ENCODE results near the gene GPR108.

- TF ChIP-seq CEBPB (IDR thresholded peaks at IDR 0.05) (no peak), TEAD4 (IDR thresholded peaks at IDR 0.05) (no peak), EP300 (IDR thresholded peaks at IDR 0.05; ENCODE audit: borderline replicate concordance) (no peak), EGR1 (IDR thresholded peaks at IDR 0.05) (no peak), RAD21 (IDR thresholded peaks at IDR 0.05; ENCODE audit: low read depth) (no peak), REST (IDR thresholded peaks at IDR 0.05; ENCODE audit: low read depth) (no peak), TAF1 (IDR thresholded peaks at IDR 0.05; ENCODE audit: low read depth) (no peak), YY1 (IDR thresholded peaks at IDR 0.05; ENCODE audit: low read depth) (no peak), FOXM1 (IDR thresholded peaks at IDR 0.05; ENCODE audit: borderline replicate concordance, low read depth) (no peak), NFIC (IDR thresholded peaks at IDR 0.05) (no peak), USF1 (IDR thresholded peaks at IDR 0.05) (no peak)
- TF ChIP-seq, protein P1, sequence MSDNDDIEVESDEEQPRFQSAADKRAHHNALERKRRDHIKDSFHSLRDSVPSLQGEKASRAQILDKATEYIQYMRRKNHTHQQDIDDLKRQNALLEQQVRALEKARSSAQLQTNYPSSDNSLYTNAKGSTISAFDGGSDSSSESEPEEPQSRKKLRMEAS (IDR thresholded peaks at IDR 0.05), result no peak
Observed at GRCh38 chr19:6694147-6694815, 43.1 kb downstream of the GPR108 start.
